K562 (cell line): ENCODE data around the gene APEX1. TPM values are rescaled to one million over a fixed set of nuclear protein-coding genes. Genes with fewer than 3 reads are reported as not detected.

Experiments
- EP400 ChIP-seq: fragments of 450-650 bp; IDR thresholded peaks from 2 replicates; pipeline ENCODE4 v1.6.1; 2017; ENCODE audit warnings: antibody characterized with exemption, mild to moderate bottlenecking, moderate library complexity
- MNT ChIP-seq, 2 experiments: fragments of 450-650 bp; conservative IDR thresholded peaks; 2 replicates each; pipeline ENCODE4 v1.6.1; 2017; ENCODE audit warnings: mild to moderate bottlenecking in 2 of 2, moderate library complexity in 2 of 2
- NKRF ChIP-seq: fragments of 450-650 bp; IDR thresholded peaks from 2 replicates; pipeline ENCODE4 v1.6.1; 2016; ENCODE audit warnings: borderline replicate concordance
- NRF1 ChIP-seq, 2 experiments: fragments of 450-650 bp; IDR thresholded peaks in 1 of 2; conservative IDR thresholded peaks in 1 of 2; 2 replicates each; pipeline ENCODE4 v1.6.1; 2014; ENCODE audit warnings: mild to moderate bottlenecking in 2 of 2
- RNF2 ChIP-seq: sonication (generic); IDR thresholded peaks from 2 replicates; pipeline ENCODE4 v1.6.1; 2016
- SUPT5H ChIP-seq: fragments of 450-650 bp; IDR thresholded peaks from 2 replicates; pipeline ENCODE4 v1.6.1; 2016
- TFAP4 ChIP-seq: sonication (generic); formaldehyde crosslinking; IDR thresholded peaks from 2 replicates; pipeline ENCODE4 v1.8.0; 2022; ENCODE audit warnings: missing genetic modification reagents, mild to moderate bottlenecking, moderate library complexity, borderline replicate concordance
- ZBTB5 ChIP-seq: fragments of 450-650 bp; IDR thresholded peaks from 2 replicates; pipeline ENCODE4 v1.6.1; 2017; ENCODE audit warnings: antibody characterized with exemption
- polyA plus RNA-seq, 8 experiments: library from polyadenylated mRNA; depleted of rRNA in 4 of 8; stranded (reverse) in 5 of 8; unstranded in 3 of 8; fragments of >200 nt; fragmentation: Nextera tagmentation in 2 of 8; fragmentation: Illumina TruSeq in 1 of 8; extraction: Ambion mirVana in 2 of 8; extraction: Trizol in 1 of 8; gene quantifications; 2 replicates each; pipeline versions ENCODE4 v1.2.1 to v1.2.3, GENCODE V29; 2011 to 2014; ENCODE audit warnings: inconsistent platforms in 1 of 8, missing spikeins in 1 of 8
- total RNA-seq, 7 experiments: library from RNA; depleted of rRNA in 6 of 7; stranded (reverse); fragments of >200 nt in 6 of 7; fragmentation: Illumina TruSeq in 2 of 7; extraction: Trizol in 2 of 7; gene quantifications; 2 replicates each; pipeline versions ENCODE4 v1.2.1 to v1.2.3, GENCODE V29; 2011 to 2021; ENCODE audit warnings: low replicate concordance in 1 of 7

APEX1 gene
- total and polyA plus RNA-seq, 9 of the 15 experiments (the other 6 are each of a cell fraction or from before 2014, with no cell fraction given): 50.2 to 274 (median 158) TPM

DNA sequence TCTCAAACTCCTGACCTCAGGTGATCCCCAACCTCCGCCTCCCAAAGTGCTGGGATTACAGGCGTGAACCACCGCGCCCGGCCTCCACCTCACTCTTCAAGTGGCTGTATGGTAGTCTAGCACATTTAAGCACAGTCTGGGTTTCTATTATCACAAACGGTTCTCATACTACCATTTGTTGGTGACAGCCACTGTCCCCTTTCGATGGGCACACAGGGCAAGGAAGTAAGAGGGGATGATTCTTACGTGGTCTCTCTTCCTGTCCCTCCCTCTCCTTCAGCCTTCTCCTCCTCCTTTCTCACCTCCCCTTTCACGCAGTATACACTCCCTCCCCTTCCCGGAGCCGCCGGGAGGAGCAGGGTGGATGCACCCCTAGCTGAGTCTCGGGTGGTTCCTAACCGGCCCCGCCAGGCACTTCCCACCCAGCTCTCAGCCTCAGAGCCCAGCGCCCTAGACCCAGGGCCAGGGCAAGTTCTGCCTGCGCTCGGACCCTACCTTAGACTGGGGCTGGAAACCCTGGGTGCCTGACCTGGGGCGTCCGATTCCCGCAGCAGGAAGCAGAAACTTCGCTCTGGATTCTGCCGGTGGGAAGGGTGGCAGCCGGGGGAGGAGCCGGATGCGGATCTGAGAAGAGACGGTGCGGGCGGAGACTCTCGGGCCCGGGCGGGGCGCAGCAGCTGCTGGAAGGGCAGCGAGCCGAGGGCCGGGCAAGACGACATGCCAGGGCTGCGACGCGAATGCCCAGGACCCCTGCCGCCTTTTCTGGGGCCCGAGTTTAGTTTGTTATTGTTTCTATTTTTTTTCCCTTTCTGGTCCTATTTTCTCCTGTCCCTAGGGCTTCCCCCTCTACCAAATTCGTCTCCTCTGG lies 41.9 kb upstream of the APEX1 start, which contains the start of gene TEP1 (continued):
- TF ChIP-seq NKRF (peak; percentile 48; the same call in 1 of the 2 replicates), NRF1 (conservative IDR thresholded peaks at IDR 0.05 in 1 of 2, IDR thresholded peaks at IDR 0.05 in 1 of 2) (peak; percentile 39 to 48; a peak in 2 of 4 replicates), ZBTB5 (no peak), EP400 (peak; percentile 61), TFAP4 (CRISPR knock-in tag) (peak; percentile 72; the same call in 1 of the 2 replicates), RNF2 (no peak), MNT (conservative IDR thresholded peaks at IDR 0.05) (peak in 1 of 2 experiments; percentile 60; a peak in 2 of 4 replicates), SUPT5H (peak; percentile 76)
